GM10248 (cell line): ENCODE results near the gene EEF1G.
"Not testable (repeated sequence)": the region's sequence is repeated elsewhere in the genome, so short reads cannot be mapped to it uniquely, and the experiment has no call there.

Source experiments
- CTCF ChIA-PET: fragments of 300-600 bp; sonication (Branson Sonifier 250); formaldehyde crosslinking; extraction: SDS; loops from one replicate; lab custom pipeline; 2021; ENCODE audit warnings: antibody characterized with exemption; lab: Yijun Ruan, JAX
- POLR2A ChIA-PET: fragments of 350-650 bp; sonication (Branson Sonifier 250); formaldehyde crosslinking; extraction: SDS; loops from one replicate; lab custom pipeline; 2020; ENCODE audit warnings: antibody characterized with exemption; lab: Yijun Ruan, JAX
- DNase-seq: peaks from one replicate; pipeline ENCODE4 v3.0.0; 2012; ENCODE audit errors: extremely low spot score
- CTCF ChIP-seq: IDR thresholded peaks from 2 replicates; pipeline ENCODE4 v1.5.1; 2012; ENCODE audit warnings: mild to moderate bottlenecking, low read depth; ENCODE audit errors: extremely low read depth, missing control alignments, control extremely low read depth

Gene EEF1G

GRCh38 chr11:62592989-62593421 is 19.3 kb upstream of the EEF1G start:
- no peak for DNase-seq
- CTCF ChIA-PET = interaction anchor here (1.0 to 4.1 kb wide), 17 partner anchors 8 to 193 kb away, joined by 3 to 50 read pairs (median 5); partner anchors contain the start of genes EML3, LRRN4CL, MTA2 and POLR2G
- POLR2A ChIA-PET = interaction anchor here (0.5 to 3.9 kb wide), 13 partner anchors 8 to 195 kb away, joined by 3 to 87 read pairs (median 10); partner anchors contain the start of genes C11orf98, CSKMT, EEF1G and EML3
- no peak for TF ChIP-seq CTCF

DNA sequence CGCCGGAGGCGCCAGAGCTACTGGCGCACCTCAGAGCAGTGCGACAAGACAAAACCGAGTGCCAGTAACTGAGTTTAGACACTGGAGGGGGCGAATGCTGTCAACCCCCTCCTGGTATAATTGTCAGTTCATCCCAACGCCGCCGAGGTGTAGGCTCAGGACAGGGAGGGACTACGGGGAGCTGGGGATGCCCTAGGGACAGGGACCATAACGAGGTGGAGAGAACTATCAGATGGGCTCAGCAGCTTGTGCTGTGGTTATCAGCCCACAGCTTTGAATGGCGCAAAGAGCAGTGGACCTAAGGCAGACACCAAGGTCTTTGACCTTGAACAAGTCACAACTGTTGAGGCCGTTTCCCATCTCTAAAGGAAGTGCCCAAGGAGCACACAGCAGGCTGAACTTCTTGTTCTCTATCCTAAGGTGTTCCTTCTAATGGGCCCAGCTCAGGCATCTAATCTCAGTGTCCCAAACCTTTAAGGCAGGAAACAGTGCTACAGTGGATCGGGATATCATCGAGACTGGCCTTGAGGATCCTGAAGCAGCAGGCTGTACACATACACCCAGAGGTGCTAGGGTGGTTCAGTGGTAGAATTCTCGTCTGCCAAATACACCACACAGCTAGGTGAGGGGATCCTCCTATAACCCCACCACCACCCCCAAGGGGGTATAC is 18.6 kb upstream of the EEF1G start:
- POLR2A ChIA-PET = interaction anchor here (0.5 to 3.9 kb wide), 38 partner anchors 8 to 292 kb away, joined by 3 to 87 read pairs (median 6); partner anchors contain the start of genes B3GAT3, C11orf98, CSKMT and EEF1G
- CTCF ChIA-PET = interaction anchor here (0.9 to 4.1 kb wide), 31 partner anchors 9 to 197 kb away, joined by 3 to 50 read pairs (median 4); partner anchors contain the start of genes B3GAT3, EML3, LRRN4CL and MTA2
- no peak for DNase-seq
- TF ChIP-seq CTCF = no peak

GRCh38 chr11:62591448-62592145 is 17.9 kb upstream of the EEF1G start, which contains the start of gene TUT1:
Gene TUT1, minus strand, starts transcription at chr11:62591523. Its CDS starts 38 bp downstream, at chr11:62591485.
- no peak for TF ChIP-seq CTCF
- peak; percentile 91 for DNase-seq
- POLR2A ChIA-PET = interaction anchor here (0.5 to 3.9 kb wide), 44 partner anchors 9 to 293 kb away, joined by 3 to 87 read pairs (median 5); partner anchors contain the start of genes B3GAT3, C11orf98, CSKMT and EEF1G
- CTCF ChIA-PET = interaction anchor here (0.8 to 4.1 kb wide), 29 partner anchors 9 to 197 kb away, joined by 3 to 50 read pairs (median 4); partner anchors contain the start of genes B3GAT3, EML3, LRRN4CL and MTA2

- POLR2A ChIA-PET = interaction anchor here (1.1 to 1.2 kb wide), 2 partner anchors 10 to 76 kb away, joined by 3 to 4 read pairs; partner anchors contain the start of genes C11orf98 and CSKMT
- no peak for DNase-seq
- TF ChIP-seq CTCF = peak; percentile 4
- CTCF ChIA-PET = interaction anchor here (1.1 to 4.1 kb wide), 4 partner anchors 11 to 165 kb away, joined by 4 to 22 read pairs (median 5); partner anchors contain the start of gene MTA2
These were observed 15.4 kb upstream of the EEF1G start for GRCh38 chr11:62588966-62589637.

DNA sequence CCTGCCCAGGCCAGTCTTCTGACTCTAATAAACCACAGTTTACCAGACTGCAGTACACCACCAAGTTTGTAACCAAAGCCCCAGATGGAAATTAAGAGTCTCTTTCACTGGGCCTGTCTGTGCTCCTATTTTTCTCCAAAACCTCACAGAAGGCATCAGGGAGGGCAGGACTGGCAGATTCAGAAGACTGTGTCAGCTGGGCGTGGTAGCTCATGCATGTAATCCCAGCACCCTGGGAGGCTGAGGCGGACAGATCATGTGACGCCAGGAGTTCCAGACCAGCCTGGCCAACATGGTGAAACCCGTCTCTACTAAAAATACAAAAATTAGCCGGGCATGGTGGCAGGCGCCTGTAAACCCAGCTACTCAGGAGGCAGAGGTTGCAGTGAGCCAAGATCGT is 11.7 kb upstream of the EEF1G start:
- ChIA-PET POLR2A (interaction anchor here (0.8 to 1.1 kb wide), 2 partner anchors 9 to 12 kb away, joined by 3 read pairs; partner anchors contain the start of gene EEF1G), CTCF (interaction anchor here (1.0 to 2.0 kb wide), 4 partner anchors 11 to 191 kb away, joined by 3 to 11 read pairs (median 4); partner anchors contain the start of gene EEF1G)
- DNase-seq = not testable (repeated sequence)

DNA sequence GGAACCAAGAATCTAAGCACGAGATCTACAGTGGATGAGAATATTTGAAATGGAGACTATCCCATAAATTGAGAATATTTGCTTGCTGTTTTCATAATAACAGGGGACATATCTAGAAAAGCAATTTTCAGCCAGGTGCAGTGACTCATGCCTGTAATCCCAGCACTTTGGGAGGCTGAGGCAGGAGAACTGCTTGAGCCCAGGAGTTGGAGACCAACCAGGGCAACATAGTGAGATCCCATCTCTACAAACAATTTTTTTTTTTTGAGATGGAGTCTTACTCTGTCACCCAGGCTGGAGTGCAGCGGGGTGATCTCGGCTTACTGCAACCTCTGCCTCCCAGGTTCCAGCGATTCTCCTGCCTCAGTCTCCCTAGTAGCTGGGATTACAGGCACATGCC is 8.0 kb upstream of the EEF1G start:
- DNase-seq = not testable (repeated sequence)
- POLR2A ChIA-PET = interaction anchor here (2.0 kb wide), 1 partner anchor 10 kb away, joined by 12 read pairs; the partner anchor contains the start of gene TUT1
- CTCF ChIA-PET = interaction anchor here (1.3 kb wide), 1 partner anchor 38 kb away, joined by 4 read pairs; no protein-coding TSS in a partner anchor
